GM19193 (cell line): ENCODE measurements around the gene ZDHHC16.

Experiments used
- POLR2A ChIP-seq: IDR thresholded peaks from 4 replicates; pipeline ENCODE4 v1.6.1; 2011; ENCODE audit not compliant: insufficient read depth, insufficient read length; ENCODE audit errors: extremely low read depth

The ZDHHC16 gene

DNA sequence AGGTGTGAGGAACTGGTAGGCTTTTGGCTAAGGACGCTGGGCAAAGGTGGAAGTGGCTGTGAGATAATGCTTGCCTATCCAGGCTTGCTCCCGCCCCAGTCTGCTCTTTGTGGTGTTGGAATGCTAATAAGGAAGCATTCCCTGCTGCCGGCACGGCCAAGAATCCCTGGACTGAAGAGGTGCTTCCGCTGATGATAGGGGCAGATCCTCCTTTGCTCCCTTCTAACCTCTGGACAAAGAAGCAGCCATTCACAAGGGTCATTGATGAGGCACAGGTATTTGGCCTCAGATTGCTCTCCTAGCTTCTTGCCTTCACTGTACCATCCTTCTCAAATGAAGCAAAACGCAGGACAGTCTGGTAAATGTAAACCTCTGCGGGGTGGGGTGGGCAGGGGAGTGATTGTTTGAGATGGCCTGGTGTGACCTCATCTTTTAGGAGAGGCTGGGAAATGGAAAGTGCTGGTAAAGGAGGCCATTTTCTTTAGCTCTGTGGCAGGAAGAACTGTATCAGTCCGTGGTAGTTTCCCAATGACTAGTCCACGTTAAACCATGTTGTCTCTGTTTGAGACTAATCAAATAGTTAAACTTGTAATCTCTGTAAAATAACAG lies 18.3 kb upstream of the ZDHHC16 start:
- no peak for TF ChIP-seq POLR2A

DNA sequence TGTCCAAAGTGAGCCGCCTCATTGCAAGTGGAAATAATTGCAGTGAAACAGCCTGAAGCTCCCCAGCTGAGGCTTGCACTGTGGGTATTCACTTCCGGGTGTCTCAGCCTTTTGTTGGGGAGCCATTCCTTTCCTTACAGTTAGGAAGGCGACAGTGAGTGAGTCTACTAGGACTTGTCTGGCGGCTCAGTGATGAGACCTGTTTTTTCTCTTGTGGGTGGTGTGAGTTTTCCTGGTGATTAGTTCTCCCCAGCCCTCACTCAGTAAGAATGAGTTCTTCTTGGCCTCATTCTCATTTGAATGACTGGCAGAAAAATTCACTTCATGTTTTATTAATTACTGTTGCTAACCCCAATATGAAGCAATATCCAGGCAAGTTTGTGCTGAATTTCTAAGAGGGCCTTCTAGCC lies 17.4 kb upstream of the ZDHHC16 start:
- TF ChIP-seq POLR2A = no peak

DNA sequence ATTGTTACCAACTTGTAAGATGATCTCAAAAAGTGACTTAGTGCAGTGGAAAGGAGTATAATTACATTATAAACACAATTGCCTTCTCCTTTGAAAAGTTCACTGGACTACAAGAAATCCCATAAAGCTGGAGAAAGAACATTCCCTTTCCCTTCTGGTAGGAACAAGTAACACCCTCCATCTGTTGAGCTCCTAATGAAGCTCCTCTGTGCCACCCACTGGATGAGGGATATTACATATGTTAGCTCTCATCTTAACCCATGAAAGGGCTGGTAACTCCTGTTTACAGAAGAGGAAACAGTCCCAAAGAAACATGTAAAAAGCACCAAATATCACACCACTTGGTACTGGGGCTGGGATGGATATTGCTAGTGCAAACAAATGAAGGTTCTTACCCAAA lies 11.9 kb upstream of the ZDHHC16 start:
- no peak for TF ChIP-seq POLR2A

DNA sequence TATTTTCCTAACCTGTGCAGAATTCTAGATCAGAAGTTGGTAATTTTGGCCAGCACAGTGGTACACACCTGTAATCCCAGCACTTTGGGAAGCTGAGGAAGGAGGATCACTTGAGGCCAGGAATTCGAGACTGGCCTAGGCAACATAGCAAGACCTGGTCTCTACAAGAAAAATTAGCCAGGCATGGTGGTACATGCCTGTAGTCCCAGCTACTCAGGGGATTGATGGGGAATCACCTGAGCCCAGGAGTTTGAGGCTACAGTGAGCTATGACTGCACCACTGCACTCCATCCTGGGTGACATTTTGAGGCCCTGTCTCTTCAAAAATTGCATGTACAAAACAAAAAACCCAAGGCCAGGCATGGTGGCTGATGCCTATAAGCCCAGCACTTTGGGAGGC lies 11.4 kb upstream of the ZDHHC16 start:
- peak; percentile 42 for TF ChIP-seq POLR2A

DNA sequence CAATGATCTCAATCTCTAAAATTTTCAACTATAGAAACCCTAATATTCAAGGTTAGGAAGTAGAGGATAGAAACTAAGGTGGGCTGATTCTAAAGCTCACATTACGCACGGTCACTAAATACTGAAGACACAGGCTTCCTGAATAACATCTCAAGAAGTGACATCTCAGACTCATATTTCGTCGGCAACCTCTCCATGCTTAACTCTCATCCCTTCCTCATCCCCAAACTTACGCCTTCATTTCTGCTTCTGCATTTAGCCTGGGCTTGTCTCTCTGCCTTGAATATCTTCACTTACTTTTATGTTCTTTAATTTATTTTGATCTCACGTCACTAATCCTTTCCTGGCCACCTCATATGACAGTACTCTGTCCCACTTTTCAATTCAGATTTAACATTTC lies 10.8 kb upstream of the ZDHHC16 start:
- no peak for TF ChIP-seq POLR2A

GRCh38 chr10:97442277-97442676 lies 3.7 kb upstream of the ZDHHC16 start:
- TF ChIP-seq POLR2A = no peak

DNA sequence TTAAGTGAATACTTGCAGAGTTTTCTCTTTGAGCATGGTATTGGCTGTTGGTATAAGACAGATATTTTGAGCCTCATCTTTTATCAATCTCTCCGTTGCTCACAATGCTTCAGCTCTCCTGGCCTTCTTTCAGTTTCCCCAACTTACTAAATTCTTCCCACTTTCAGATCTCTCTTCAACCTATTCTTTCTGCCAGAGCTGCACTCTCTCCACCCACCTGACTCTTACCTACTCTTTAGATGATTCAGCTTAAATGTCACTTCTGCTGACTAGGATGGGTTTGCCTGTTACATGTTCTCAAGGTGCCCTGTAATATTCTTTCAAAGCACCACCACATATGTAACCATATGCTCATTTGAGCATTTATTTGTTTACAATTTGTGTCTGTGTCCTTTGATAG lies 1.8 kb upstream of the ZDHHC16 start:
- TF ChIP-seq POLR2A = no peak

GRCh38 chr10:97445357-97445721 lies 636 bp upstream of the ZDHHC16 start:
- TF ChIP-seq POLR2A = no peak

- no peak for TF ChIP-seq POLR2A
Observed at GRCh38 chr10:97450828-97451227, 4.9 kb downstream of the ZDHHC16 start.

DNA sequence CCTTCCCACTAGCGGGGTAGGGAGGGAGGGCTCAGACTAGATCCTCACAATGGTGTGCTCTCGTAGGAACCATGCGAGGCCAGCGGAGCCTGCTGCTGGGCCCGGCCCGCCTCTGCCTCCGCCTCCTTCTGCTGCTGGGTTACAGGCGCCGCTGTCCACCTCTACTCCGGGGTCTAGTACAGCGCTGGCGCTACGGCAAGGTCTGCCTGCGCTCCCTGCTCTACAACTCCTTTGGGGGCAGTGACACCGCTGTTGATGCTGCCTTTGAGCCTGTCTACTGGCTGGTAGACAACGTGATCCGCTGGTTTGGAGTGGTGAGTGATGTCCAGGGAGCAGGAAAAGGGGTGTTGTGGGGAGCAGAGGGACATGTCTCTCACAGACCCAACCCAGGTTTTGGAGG lies 5.6 kb downstream of the ZDHHC16 start:
- no peak for TF ChIP-seq POLR2A

- no peak for TF ChIP-seq POLR2A
Observed at GRCh38 chr10:97452352-97452751, 6.4 kb downstream of the ZDHHC16 start.

- no peak for TF ChIP-seq POLR2A
Observed at GRCh38 chr10:97454330-97455036, 8.5 kb downstream of the ZDHHC16 start.

GRCh38 chr10:97456034-97456685 lies 10.2 kb downstream of the ZDHHC16 start:
- no peak for TF ChIP-seq POLR2A

- TF ChIP-seq POLR2A = no peak
Observed at GRCh38 chr10:97456686-97457065, 10.7 kb downstream of the ZDHHC16 start.

- no peak for TF ChIP-seq POLR2A
Observed at GRCh38 chr10:97459111-97459510, 13.1 kb downstream of the ZDHHC16 start.

DNA sequence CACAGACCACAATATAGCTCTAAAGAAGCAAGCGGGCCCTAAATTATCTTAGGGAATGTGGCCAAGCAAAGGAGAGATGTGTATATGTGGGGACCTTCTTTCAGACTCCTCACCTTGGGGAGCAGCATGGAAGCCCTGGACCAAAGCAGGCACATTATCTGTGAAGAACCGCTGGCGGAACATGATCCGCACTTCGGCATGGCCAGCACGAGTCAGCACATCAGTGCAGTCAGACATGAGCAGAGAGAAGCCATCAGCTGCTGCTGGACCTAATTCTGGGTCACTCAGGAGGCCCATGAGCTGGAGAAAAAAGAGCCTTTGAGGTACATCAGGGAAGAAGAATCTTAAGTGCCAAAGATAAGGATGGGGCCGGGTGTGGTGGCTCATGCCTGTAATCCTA lies 14.0 kb downstream of the ZDHHC16 start:
- TF ChIP-seq POLR2A = no peak
